Endodermal cell (in vitro differentiated cells): ENCODE measurements around the gene OR8B3. TPM values are rescaled to one million over a fixed set of nuclear protein-coding genes. Genes with fewer than 3 reads are reported as not detected.

Experiments
- DNase-seq: peaks from one replicate; pipeline ENCODE4 v3.0.0-alpha.2; 2017
- H3K27ac ChIP-seq: 2 replicates; pipeline ENCODE4 v1.5.1; 2013; ENCODE audit warnings: mild to moderate bottlenecking, low read depth, low read length, moderate library complexity
- H3K27me3 ChIP-seq: 2 replicates; pipeline ENCODE4 v1.6.1; 2013; ENCODE audit warnings: mild to moderate bottlenecking, low read length, moderate library complexity; ENCODE audit not compliant: insufficient read depth, control insufficient read depth, poor library complexity, severe bottlenecking
- H3K36me3 ChIP-seq: 2 replicates; pipeline ENCODE4 v1.7.0; 2013; ENCODE audit warnings: mild to moderate bottlenecking, low read length, moderate library complexity; ENCODE audit not compliant: control insufficient read depth, insufficient read depth
- H3K4me1 ChIP-seq: one replicate; pipeline ENCODE4 v1.7.0; 2013; ENCODE audit warnings: low read length; ENCODE audit not compliant: control insufficient read depth, insufficient read depth
- H3K4me3 ChIP-seq: 2 replicates; pipeline ENCODE4 v1.5.1; 2013; ENCODE audit warnings: mild to moderate bottlenecking, low read length, moderate library complexity
- H3K9ac ChIP-seq: 2 replicates; pipeline ENCODE4 v1.6.1; 2013; ENCODE audit warnings: mild to moderate bottlenecking, low read length, moderate library complexity; ENCODE audit not compliant: poor library complexity, severe bottlenecking; ENCODE audit errors: extremely low read depth
- H3K9me3 ChIP-seq: 2 replicates; pipeline ENCODE4 v1.6.1; 2013; ENCODE audit warnings: mild to moderate bottlenecking, low read length, moderate library complexity; ENCODE audit not compliant: control insufficient read depth
- H3K27ac Mint-ChIP-seq: 2 replicates; pipeline ENCODE4 v1.8.0; 2020; ENCODE audit warnings: mixed read lengths
- H3K27me3 Mint-ChIP-seq: 2 replicates; pipeline ENCODE4 v1.8.0; 2021; ENCODE audit warnings: mild to moderate bottlenecking, mixed read lengths; ENCODE audit not compliant: insufficient read depth
- H3K36me3 Mint-ChIP-seq: 2 replicates; pipeline ENCODE4 v1.8.0; 2020; ENCODE audit warnings: low read depth, mixed read lengths
- H3K4me1 Mint-ChIP-seq: 2 replicates; pipeline ENCODE4 v1.8.0; 2020; ENCODE audit warnings: mixed read lengths
- H3K4me3 Mint-ChIP-seq: 2 replicates; pipeline ENCODE4 v1.8.0; 2020; ENCODE audit warnings: mild to moderate bottlenecking, moderate library complexity, mixed read lengths
- H3K9me3 Mint-ChIP-seq: 2 replicates; pipeline ENCODE4 v1.8.0; 2020; ENCODE audit warnings: mild to moderate bottlenecking, mixed read lengths
- WGBS, 2 experiments: methylation state at CpG; one replicate each; pipeline versions ENCODE4 v1.1.5 to v1.1.7; 2013; ENCODE audit warnings: missing lambda C conversion rate in 2 of 2, mixed read lengths in 1 of 2; ENCODE audit not compliant: insufficient coverage in 1 of 2, insufficient read length in 1 of 2; 5-methylcytosine and 5-hydroxymethylcytosine counted together
- total RNA-seq, 2 donors: library from RNA; stranded (reverse); fragmentation: NEBNext Ultra II Directional in 1 of 2; extraction: Animal tissue kit (Norgen Biotek cat#: 25700) in 1 of 2; gene quantifications; 2 replicates in 1 of 2; 3 replicates in 1 of 2; pipeline ENCODE4 v1.2.1, GENCODE V29; 2021
- TF ChIP-seq, protein P1 (sequence below): fragments of 200-600 bp; sonication (generic); conservative IDR thresholded peaks from 2 replicates; pipeline ENCODE4 v1.5.0; 2021; ENCODE audit warnings: antibody characterized with exemption, mild to moderate bottlenecking

OR8B3 gene
- total RNA-seq, 2 donors from 2014 or later: not detected

DNA sequence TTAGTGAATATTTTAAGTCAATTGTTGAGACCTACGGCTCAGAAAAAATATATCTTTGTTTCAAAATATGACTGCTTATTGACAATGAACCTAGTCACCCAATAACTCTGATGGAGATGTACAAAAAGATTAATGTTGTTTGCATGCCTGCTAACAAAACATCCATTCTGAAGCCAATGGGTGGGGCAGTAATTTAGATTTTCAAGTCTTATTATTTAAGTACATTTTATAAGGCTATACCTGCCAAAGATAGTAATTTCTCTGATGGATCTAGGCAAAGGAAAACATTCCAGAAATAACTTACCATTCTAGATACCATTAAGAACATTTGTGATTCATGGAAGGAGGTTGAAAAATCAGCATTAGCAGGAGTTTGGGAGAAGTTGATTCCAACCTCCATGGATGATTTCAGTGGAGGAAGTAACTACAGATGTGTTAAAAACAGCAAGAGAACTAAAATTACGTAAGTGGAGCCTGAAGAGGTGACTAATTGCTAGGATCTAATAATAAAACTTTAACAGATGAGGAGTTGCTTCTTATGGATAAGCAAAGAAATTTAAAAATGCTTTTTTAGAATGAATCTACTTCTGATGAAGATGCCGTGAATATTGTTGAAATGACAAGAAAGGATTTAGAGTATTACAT, 52.4 kb downstream of the OR8B3 start:
- H3K4me3 ChIP-seq: no peak overlapping the region
- Mint-ChIP-seq H3K27me3 (no peaks in the 10 kb centered on the region), H3K4me1 (no peaks in the 10 kb centered on the region), H3K36me3 (no peaks in the 10 kb centered on the region), H3K27ac (no peak overlapping the region), H3K9me3 (peaks cover 2% of the 10 kb centered on the region), H3K4me3 (no peak overlapping the region)
- H3K36me3 ChIP-seq: no peaks in the 10 kb centered on the region
- TF ChIP-seq, protein P1, sequence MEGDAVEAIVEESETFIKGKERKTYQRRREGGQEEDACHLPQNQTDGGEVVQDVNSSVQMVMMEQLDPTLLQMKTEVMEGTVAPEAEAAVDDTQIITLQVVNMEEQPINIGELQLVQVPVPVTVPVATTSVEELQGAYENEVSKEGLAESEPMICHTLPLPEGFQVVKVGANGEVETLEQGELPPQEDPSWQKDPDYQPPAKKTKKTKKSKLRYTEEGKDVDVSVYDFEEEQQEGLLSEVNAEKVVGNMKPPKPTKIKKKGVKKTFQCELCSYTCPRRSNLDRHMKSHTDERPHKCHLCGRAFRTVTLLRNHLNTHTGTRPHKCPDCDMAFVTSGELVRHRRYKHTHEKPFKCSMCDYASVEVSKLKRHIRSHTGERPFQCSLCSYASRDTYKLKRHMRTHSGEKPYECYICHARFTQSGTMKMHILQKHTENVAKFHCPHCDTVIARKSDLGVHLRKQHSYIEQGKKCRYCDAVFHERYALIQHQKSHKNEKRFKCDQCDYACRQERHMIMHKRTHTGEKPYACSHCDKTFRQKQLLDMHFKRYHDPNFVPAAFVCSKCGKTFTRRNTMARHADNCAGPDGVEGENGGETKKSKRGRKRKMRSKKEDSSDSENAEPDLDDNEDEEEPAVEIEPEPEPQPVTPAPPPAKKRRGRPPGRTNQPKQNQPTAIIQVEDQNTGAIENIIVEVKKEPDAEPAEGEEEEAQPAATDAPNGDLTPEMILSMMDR: no peak
- no peak overlapping the region for H3K9ac ChIP-seq
- no peak for DNase-seq
- WGBS, 2 experiments: 82 to 85% methylated on average over 3 of the region's 3 CpGs
- no peak overlapping the region for H3K27ac ChIP-seq
- H3K9me3 ChIP-seq: peaks cover 5% of the 10 kb centered on the region
- no peaks in the 10 kb centered on the region for H3K4me1 ChIP-seq
- H3K27me3 ChIP-seq: no peaks in the 10 kb centered on the region

Other genes starting within 250 kb of the OR8B3 start
- gene OR10D3, start 215.7 kb downstream of the OR8B3 start, total RNA-seq: under 1 TPM in 1 of 2 donors, not detected in 1; 0.37 TPM
- gene OR8G1, start 157.9 kb downstream of the OR8B3 start, total RNA-seq: under 1 TPM in 1 of 2 donors, not detected in 1; 0.11 TPM
- under 1 TPM in 1 of 2 donors, not detected in 1; 0.18 TPM for gene OR8G5, start 142.6 kb downstream of the OR8B3 start, total RNA-seq
- gene OR8D1, start 85.1 kb downstream of the OR8B3 start, total RNA-seq: not detected
- not detected for gene OR8D2, start 78.8 kb downstream of the OR8B3 start, total RNA-seq
- gene OR8B2, start 14.5 kb downstream of the OR8B3 start, total RNA-seq: not detected
- not detected for gene OR8B4, start 25.8 kb upstream of the OR8B3 start, total RNA-seq
- not detected for gene OR8B8, start 46.7 kb upstream of the OR8B3 start, total RNA-seq
- not detected for gene OR8B12, start 144.6 kb upstream of the OR8B3 start, total RNA-seq
- under 1 TPM; 0.22 to 0.35 TPM for gene OR8A1, start 171.0 kb upstream of the OR8B3 start, total RNA-seq
- gene PANX3, start 212.4 kb upstream of the OR8B3 start, total RNA-seq: not detected
- gene TBRG1, start 223.8 kb upstream of the OR8B3 start, total RNA-seq: 10 to 100 TPM; 30.9 to 31.3 TPM